Sigmoid colon (tissue), 4 donors: ENCODE data around the gene RAB26.

Experiments used
- CTCF ChIP-seq, 4 experiments: fragments of 450-650 bp in 3 of 4; fragments of 200-600 bp in 1 of 4; IDR thresholded peaks; one replicate each; pipeline ENCODE4 v1.5.1; 2016 to 2019; ENCODE audit warnings: antibody characterized with exemption in 4 of 4, mild to moderate bottlenecking in 3 of 4, moderate library complexity in 2 of 4
- EP300 ChIP-seq, 4 donors: sonication (generic); formaldehyde crosslinking; IDR thresholded peaks; one replicate each; pipeline ENCODE4 v1.6.1; 2017; ENCODE audit warnings: antibody characterized with exemption in 4 of 4
- POLR2A ChIP-seq, 2 donors: fragments of 450-650 bp; IDR thresholded peaks; one replicate each; pipeline ENCODE4 v1.6.1; 2016; ENCODE audit warnings: antibody characterized with exemption in 2 of 2, mild to moderate bottlenecking in 2 of 2, moderate library complexity in 2 of 2
- POLR2AphosphoS5 ChIP-seq, 4 donors: sonication (generic); formaldehyde crosslinking; IDR thresholded peaks; one replicate each; pipeline ENCODE4 v1.6.1; 2017; ENCODE audit warnings: antibody characterized with exemption in 4 of 4

GRCh38 chr16:2183671-2184070 lies 35.2 kb downstream of the RAB26 start:
- TF ChIP-seq CTCF (IDR thresholded peaks at IDR 0.05) (no peak), POLR2A (IDR thresholded peaks at IDR 0.05) (no peak), POLR2AphosphoS5 (IDR thresholded peaks at IDR 0.05) (no peak), EP300 (IDR thresholded peaks at IDR 0.05) (no peak)
